K562 (cell line): Measurements from ENCODE around the gene INVS. TPM values are rescaled to one million over a fixed set of nuclear protein-coding genes. Genes with fewer than 3 reads are reported as not detected.

Experiments used
- DACH1 ChIP-seq: fragments of 450-650 bp; IDR thresholded peaks from 2 replicates; pipeline ENCODE4 v1.6.1; 2018; ENCODE audit not compliant: partially characterized antibody
- ELF1 ChIP-seq: fragments of 200-800 bp; sonication (Bioruptor generic); IDR thresholded peaks from 2 replicates; pipeline ENCODE4 v1.6.1; 2016; ENCODE audit warnings: missing genetic modification characterization, missing compliant biosample characterization
- FOXP4 ChIP-seq: sonication (generic); formaldehyde crosslinking; IDR thresholded peaks from 2 replicates; pipeline ENCODE4 v1.8.0; 2022; ENCODE audit warnings: mild to moderate bottlenecking, missing genetic modification reagents, borderline replicate concordance
- GTF2E2 ChIP-seq: fragments of 200-800 bp; sonication (Bioruptor generic); IDR thresholded peaks from 2 replicates; pipeline ENCODE4 v1.6.1; 2016; ENCODE audit warnings: missing genetic modification characterization, missing compliant biosample characterization
- HOMEZ ChIP-seq: fragments of 250-450 bp; sonication (Bioruptor Pico); IDR thresholded peaks from 2 replicates; pipeline ENCODE4 v1.4.0; 2020; ENCODE audit warnings: mild to moderate bottlenecking, moderate library complexity
- MNT ChIP-seq, 2 experiments: fragments of 450-650 bp; conservative IDR thresholded peaks; 2 replicates each; pipeline ENCODE4 v1.6.1; 2017; ENCODE audit warnings: mild to moderate bottlenecking in 2 of 2, moderate library complexity in 2 of 2
- PATZ1 ChIP-seq: fragments of 250-450 bp; sonication (Bioruptor Pico); IDR thresholded peaks from 2 replicates; pipeline ENCODE4 v1.5.0; 2020; ENCODE audit warnings: mild to moderate bottlenecking, borderline replicate concordance
- SIX5 ChIP-seq, 2 experiments: IDR thresholded peaks; 2 replicates each; pipeline ENCODE4 v1.6.1; 2011; ENCODE audit warnings: low read length in 2 of 2, borderline replicate concordance in 1 of 2, low read depth in 1 of 2, mild to moderate bottlenecking in 1 of 2, moderate library complexity in 1 of 2; ENCODE audit not compliant: insufficient read depth in 1 of 2
- SRSF3 ChIP-seq: fragments of 200-400 bp; formaldehyde crosslinking; IDR thresholded peaks from 2 replicates; pipeline ENCODE4 v1.6.1; 2016; ENCODE audit warnings: mild to moderate bottlenecking, low read length, moderate library complexity; ENCODE audit not compliant: insufficient read depth
- STAT6 ChIP-seq: sonication (generic); formaldehyde crosslinking; IDR thresholded peaks from 2 replicates; pipeline ENCODE4 v1.8.1; 2023; ENCODE audit warnings: mild to moderate bottlenecking, missing genetic modification reagents
- TAF7 ChIP-seq: fragments of 450-650 bp; IDR thresholded peaks from 2 replicates; pipeline ENCODE4 v1.6.1; 2016; ENCODE audit warnings: missing genetic modification characterization, missing compliant biosample characterization
- TRIM24 ChIP-seq, 2 experiments: fragments of 450-650 bp; IDR thresholded peaks; 2 replicates each; pipeline ENCODE4 v1.6.1; 2016
- ZBTB9 ChIP-seq: fragments of 450-650 bp; formaldehyde crosslinking; IDR thresholded peaks from 2 replicates; pipeline ENCODE4 v1.4.0; 2020; ENCODE audit warnings: mild to moderate bottlenecking, moderate library complexity
- polyA plus RNA-seq, 8 experiments: library from polyadenylated mRNA; depleted of rRNA in 4 of 8; stranded (reverse) in 5 of 8; unstranded in 3 of 8; fragments of >200 nt; fragmentation: Nextera tagmentation in 2 of 8; fragmentation: Illumina TruSeq in 1 of 8; extraction: Ambion mirVana in 2 of 8; extraction: Trizol in 1 of 8; gene quantifications; 2 replicates each; pipeline versions ENCODE4 v1.2.1 to v1.2.3, GENCODE V29; 2011 to 2014; ENCODE audit warnings: inconsistent platforms in 1 of 8, missing spikeins in 1 of 8
- total RNA-seq, 7 experiments: library from RNA; depleted of rRNA in 6 of 7; stranded (reverse); fragments of >200 nt in 6 of 7; fragmentation: Illumina TruSeq in 2 of 7; extraction: Trizol in 2 of 7; gene quantifications; 2 replicates each; pipeline versions ENCODE4 v1.2.1 to v1.2.3, GENCODE V29; 2011 to 2021; ENCODE audit warnings: low replicate concordance in 1 of 7

The INVS gene
- total and polyA plus RNA-seq, 9 of the 15 experiments (the other 6 are each of a cell fraction or from before 2014, with no cell fraction given): 0.77 to 18.5 (median 10.0) TPM

- TF ChIP-seq FOXP4 (CRISPR knock-in tag) (no peak), STAT6 (CRISPR knock-in tag) (peak; percentile 74; the same call in 1 of the 2 replicates), ELF1 (tag) (peak; percentile 98), HOMEZ (CRISPR knock-in tag) (no peak), GTF2E2 (tag) (no peak), DACH1 (no peak), TAF7 (tag) (no peak), TRIM24 (IDR thresholded peaks at IDR 0.05) (peak in 1 of 2 experiments; percentile 77; a peak in 2 of 4 replicates), MNT (conservative IDR thresholded peaks at IDR 0.05) (peak; percentile 68 to 86; a peak in 3 of 4 replicates), PATZ1 (CRISPR knock-in tag) (no peak), SRSF3 (no peak), SIX5 (IDR thresholded peaks at IDR 0.05; ENCODE audit: borderline replicate concordance in 1 of 2, insufficient read depth in 1 of 2, low read depth in 1 of 2, low read length in 2 of 2) (peak; percentile 97 to 98), ZBTB9 (CRISPR knock-in tag) (no peak)
Observed at GRCh38 chr9:100098887-100099721, at the start of gene INVS, which contains the start of gene ERP44 (continued).
